Adrenal gland (tissue), 5 donors: ENCODE data around the gene PBLD.
"Not testable (repeated sequence)": the region's sequence is repeated elsewhere in the genome, so short reads cannot be mapped to it uniquely, and the experiment has no call there.

Experiments
- CTCF ChIP-seq, 6 experiments: fragments of 450-650 bp in 4 of 6; fragments of 200-600 bp in 2 of 6; sonication (generic) in 1 of 6; IDR thresholded peaks; 1 replicate in 5 of 6; 2 replicates in 1 of 6; pipeline versions ENCODE4 v1.5.1 to v1.8.0; 2016 to 2021; ENCODE audit warnings: antibody characterized with exemption in 6 of 6, mild to moderate bottlenecking in 2 of 6, moderate library complexity in 1 of 6
- POLR2A ChIP-seq, 2 donors: fragments of 450-650 bp; IDR thresholded peaks; one replicate each; pipeline ENCODE4 v1.6.1; 2017; ENCODE audit warnings: antibody characterized with exemption in 2 of 2, mild to moderate bottlenecking in 2 of 2, moderate library complexity in 1 of 2
- donor health status: DM: no; HTN: no; CAD: no.

GRCh38 chr10:68278906-68279753 lies 53.6 kb downstream of the PBLD start:
- TF ChIP-seq CTCF, POLR2A (IDR thresholded peaks at IDR 0.05): not testable (repeated sequence)
